HG03280 (cell line): ENCODE results near the gene DUOXA2.

Experiments
- ATAC-seq: cut with Tn5 transposase; IDR thresholded peaks from one replicate; pipeline ENCODE4 v1.9.1; 2021; ENCODE audit warnings: mild to moderate bottlenecking, moderate library complexity; ENCODE audit not compliant: unreplicated experiment

Gene DUOXA2

DNA sequence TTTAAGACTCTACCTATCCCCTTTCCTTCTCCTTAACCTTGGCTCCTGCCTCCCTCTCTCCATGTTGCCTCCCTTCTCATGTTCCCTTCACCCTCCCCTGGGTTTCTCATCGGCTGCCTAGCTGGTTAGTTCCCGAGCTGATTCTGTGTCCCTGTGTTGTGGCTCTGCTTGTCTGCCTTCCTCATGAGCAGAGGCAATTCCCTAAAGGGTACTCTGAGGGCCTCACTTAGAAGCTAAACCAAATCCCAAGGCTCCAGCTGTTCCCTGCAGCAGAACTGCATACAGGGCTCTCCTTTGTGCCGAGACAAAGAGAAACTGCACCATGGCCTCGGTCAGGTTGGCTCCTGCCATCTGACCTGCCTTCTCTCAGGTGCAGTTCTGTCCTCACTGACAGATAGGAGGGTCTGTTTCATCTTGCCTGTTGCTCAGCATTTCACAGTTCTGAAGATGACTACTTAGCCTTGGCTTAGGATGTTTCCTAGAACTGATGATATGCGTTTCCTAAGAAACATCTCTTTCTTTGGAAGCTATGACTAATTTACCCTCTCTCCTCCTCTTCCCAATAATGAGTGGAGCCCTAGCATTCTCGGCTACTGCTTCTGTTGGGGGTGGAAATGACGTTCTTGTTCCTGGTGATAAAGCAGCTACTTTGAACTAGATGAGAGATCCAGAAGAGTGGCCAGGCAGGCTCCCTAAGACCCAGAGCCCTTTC is 42.8 kb downstream of the DUOXA2 start:
- no peak for ATAC-seq

DNA sequence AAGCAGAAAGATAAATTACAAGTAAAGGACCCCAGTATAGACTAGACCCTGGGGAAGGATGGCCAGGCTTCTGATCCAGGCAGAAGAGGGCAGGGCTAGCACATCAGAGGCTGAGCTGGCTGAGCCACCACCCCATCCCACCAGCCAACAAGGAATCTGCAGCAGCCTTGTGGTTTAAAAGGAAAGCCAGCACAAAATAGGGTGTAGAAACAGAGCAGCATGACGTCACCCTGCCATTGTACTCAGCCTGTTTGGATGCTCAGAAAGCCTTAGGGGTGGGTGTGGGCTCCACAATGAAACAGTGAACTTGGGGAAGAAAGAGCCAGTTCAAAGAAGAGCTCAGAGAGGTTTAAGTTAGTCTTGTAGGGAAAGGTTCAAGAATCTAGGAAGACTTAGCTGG is 43.8 kb downstream of the DUOXA2 start:
- ATAC-seq, result no peak

DNA sequence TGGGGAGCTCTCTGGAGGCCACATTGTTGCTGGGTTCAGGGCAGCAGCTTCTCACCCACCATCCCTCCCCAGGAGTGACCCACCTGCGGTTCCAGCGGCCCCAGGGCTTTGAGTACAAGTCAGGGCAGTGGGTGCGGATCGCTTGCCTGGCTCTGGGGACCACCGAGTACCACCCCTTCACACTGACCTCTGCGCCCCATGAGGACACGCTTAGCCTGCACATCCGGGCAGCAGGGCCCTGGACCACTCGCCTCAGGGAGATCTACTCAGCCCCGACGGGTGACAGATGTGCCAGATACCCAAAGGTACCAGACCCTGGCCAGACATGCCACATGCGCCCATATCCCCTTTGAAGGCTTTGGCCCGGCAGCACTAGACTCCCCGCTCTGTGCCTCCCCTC is 47.5 kb downstream of the DUOXA2 start:
- ATAC-seq, result no peak

DNA sequence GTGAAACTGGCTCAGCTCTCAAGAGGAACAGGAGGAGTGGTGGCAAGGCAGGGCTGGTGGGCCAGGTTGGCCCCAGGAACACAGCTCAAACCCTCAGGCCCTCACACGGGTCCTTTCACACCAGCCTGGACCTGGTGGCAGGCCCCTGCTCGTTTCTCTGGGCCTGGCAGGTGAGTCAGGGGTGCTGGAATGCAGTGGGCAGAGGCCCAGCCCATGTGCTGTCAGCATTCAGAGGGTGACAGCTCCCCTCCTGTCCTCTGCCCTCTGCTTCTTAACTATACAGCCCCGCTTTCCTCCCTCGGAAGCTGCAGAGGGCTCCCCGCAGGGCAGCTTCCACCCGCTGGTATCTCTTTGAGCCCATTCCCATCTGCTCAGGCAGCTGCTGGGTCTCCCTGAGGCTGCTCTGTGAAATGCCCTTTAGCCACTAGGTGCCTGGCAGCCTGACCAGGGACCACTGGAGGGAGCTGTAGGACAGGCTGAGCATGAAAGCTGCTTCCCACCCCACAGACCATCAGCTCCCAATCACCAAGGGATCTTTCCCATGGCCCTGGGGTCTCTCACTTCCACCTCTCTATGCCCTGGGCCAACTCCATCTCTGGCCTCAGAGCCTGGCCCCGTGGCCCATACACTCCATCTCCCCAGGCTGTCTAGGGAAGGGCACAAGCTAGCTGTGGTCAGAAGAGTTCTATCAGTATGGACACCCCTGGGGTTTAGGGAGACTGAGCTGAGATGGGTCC is 48.8 kb downstream of the DUOXA2 start:
- ATAC-seq, result peak; percentile 31

DNA sequence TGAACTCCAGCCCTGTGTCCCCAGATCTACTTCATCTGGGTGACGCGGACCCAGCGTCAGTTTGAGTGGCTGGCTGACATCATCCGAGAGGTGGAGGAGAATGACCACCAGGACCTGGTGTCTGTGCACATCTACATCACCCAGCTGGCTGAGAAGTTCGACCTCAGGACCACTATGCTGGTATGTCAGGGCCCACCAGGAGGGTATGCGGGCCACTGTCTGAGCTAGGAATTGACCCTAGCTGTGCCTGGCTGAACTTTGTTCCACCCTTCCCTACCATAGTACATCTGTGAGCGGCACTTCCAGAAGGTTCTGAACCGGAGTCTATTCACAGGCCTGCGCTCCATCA is 49.4 kb downstream of the DUOXA2 start:
- no peak for ATAC-seq

DNA sequence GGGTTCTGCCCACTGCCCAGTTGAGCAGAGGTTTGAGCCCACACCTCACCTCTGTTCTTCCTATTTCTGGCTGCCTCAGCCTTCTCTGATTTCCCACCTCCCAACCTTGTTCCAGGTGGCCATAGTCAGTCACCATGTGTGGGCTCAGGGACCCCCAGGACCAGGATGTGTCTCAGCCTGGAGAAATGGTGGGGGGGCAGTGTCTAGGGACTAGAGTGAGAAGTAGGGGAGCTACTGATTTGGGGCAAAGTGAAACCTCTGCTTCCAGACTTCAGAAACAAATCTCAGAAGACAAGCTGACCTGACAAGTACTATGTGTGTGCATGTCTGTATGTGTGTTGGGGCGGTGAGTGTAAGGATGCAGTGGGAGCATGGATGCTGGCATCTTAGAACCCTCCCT is 50.8 kb downstream of the DUOXA2 start:
- no peak for ATAC-seq

DNA sequence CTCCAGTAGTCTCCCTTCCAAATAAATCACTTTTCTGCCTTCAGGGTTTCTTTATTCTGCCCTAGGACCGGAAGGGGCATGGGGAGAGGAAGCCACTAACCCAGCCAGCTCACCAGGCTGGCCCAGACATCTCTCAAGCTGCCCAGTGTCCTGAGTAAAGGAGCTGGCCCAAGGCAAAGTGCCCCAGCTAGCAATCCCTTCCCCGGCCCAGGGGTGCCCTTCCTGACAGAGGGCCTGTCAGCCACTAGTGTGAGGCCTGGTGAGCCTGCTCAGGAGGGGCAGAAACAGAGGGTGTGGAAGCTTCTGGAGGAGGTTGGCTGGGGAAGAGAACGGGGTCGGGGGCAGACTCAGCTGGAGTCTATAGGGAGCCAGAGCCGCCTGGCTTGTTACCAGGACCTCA is 51.4 kb downstream of the DUOXA2 start:
- ATAC-seq, result no peak

DNA sequence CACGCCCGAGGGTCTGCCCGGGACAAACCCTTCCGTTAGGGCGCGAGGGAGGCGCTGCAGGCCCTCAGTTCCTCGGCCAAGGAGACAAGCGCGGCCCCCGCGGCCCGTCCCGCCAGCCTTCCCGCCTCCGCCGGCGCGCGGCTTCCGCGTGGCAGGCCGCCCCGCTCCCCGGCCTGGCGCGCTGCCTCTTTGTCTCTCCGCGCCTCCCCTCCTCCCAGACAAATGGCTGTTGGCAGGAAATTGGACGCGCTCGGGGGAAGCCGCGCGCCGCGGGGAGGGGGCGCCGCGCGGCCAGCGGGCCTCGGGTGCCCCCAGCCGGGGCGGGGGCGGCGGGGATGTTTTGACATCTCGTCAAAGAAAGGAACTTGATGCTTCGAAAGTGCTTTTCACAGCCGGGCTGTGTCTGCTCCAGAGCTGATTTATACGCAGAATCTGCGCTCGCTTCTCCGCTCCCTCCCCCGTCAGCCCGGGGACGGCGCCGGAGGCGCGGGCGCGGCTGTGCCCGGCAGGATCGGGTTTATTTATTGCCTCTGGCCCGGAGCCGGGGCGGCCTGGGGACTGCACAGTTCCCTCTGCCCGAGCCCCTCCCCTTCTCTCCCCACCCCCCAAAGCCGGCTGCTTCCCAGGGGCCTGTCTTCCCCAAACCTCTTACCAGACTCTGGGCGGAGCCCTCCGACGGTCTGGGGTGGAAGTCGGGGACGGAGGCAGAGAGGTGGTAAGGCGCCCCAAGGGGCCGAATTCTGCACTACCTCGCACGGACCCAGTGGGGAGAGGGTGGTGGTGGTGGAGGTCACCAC is 52.9 kb downstream of the DUOXA2 start:
- ATAC-seq, result peak; percentile 89

DNA sequence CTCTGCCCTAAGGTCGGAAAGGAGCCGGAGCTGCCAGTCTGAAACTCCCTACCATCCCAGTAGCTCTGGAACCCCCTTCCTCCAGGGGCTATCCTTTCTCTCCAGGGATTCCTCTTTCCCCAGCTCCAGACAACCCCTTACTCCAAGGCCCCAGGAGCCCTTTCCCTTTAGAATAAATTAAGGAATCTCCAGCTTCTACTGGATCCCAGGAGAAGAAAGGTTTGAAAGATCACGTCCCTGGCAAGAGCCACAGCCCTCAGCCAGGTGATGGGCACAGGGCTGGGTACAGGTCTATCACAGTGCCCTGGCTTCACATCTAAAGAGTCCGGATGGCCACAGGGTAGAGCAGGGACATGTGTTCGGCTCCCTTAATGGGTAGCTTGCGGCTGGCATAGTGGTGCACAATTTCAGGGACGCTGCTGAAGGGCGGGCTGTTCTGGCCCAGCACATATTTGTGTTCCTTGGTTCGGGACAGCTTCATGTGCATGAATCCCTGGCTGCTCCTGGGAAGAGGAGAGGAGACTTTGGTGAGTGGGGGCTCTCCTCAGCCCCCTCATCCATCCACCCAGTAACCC is 53.6 kb downstream of the DUOXA2 start:
- no peak for ATAC-seq
